HL-60 (cell line): Measurements from ENCODE around the gene AGAP1.

ENCODE experiments used
- DNase-seq, 2 experiments: peaks; one replicate each; pipeline ENCODE4 v3.0.0-alpha.2; 2010 to 2020; ENCODE audit warnings: low read depth in 1 of 2, low spot score in 1 of 2
- H3K27ac ChIP-seq: fragments of 250-450 bp; sonication (Bioruptor Pico); replicated peaks from 2 replicates; pipeline ENCODE4 v1.5.1; 2020; ENCODE audit warnings: mild to moderate bottlenecking, moderate library complexity
- H3K27me3 ChIP-seq: fragments of 250-450 bp; sonication (Bioruptor Pico); 2 replicates; pipeline ENCODE4 v1.5.1; 2021; ENCODE audit warnings: mild to moderate bottlenecking, moderate library complexity; ENCODE audit not compliant: insufficient read depth, poor library complexity, severe bottlenecking
- H3K4me3 ChIP-seq: replicated peaks from 2 replicates; pipeline ENCODE4 v1.5.1; 2011; ENCODE audit warnings: mild to moderate bottlenecking, control low read depth, low read length; ENCODE audit not compliant: insufficient read depth
- GABPA ChIP-seq: IDR thresholded peaks from 2 replicates; pipeline ENCODE4 v1.6.1; 2012; ENCODE audit warnings: low read depth
- POLR2AphosphoS5 ChIP-seq: IDR thresholded peaks from 2 replicates; pipeline ENCODE4 v1.6.1; 2012; ENCODE audit warnings: low read depth
- SPI1 ChIP-seq: IDR thresholded peaks from 2 replicates; pipeline ENCODE4 v1.6.1; 2012; ENCODE audit warnings: low read depth, mild to moderate bottlenecking, borderline replicate concordance
- TF ChIP-seq, protein P1 (sequence below): IDR thresholded peaks from 2 replicates; pipeline ENCODE4 v1.6.1; 2012; ENCODE audit warnings: low read depth; ENCODE audit not compliant: insufficient replicate concordance
- TF ChIP-seq, protein P2 (sequence below): IDR thresholded peaks from one replicate; pipeline ENCODE4 v1.5.1; 2011; ENCODE audit warnings: low read length, control low read depth, inconsistent platforms; ENCODE audit not compliant: insufficient read depth

The AGAP1 gene

DNA sequence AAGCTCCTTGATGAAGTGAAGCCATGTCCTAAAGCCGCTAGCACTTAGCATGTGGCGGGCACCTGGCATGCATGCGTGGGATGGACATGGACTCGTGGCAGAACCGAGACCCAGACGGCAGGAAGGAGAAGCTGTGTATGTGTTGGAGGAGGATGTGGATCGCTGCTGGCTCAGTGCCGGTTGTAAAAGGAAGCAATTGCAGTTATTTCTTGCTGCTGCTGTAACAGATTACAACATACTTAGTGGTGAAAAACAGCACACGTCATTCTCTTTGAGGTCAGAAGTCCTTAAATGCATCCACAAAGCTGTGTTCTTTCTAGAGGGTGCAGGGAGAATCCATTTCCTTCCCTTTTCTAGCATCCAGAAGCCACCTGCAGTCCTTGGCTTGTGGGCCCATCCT, 74.6 kb downstream of the AGAP1 start:
- TF ChIP-seq, protein P1, sequence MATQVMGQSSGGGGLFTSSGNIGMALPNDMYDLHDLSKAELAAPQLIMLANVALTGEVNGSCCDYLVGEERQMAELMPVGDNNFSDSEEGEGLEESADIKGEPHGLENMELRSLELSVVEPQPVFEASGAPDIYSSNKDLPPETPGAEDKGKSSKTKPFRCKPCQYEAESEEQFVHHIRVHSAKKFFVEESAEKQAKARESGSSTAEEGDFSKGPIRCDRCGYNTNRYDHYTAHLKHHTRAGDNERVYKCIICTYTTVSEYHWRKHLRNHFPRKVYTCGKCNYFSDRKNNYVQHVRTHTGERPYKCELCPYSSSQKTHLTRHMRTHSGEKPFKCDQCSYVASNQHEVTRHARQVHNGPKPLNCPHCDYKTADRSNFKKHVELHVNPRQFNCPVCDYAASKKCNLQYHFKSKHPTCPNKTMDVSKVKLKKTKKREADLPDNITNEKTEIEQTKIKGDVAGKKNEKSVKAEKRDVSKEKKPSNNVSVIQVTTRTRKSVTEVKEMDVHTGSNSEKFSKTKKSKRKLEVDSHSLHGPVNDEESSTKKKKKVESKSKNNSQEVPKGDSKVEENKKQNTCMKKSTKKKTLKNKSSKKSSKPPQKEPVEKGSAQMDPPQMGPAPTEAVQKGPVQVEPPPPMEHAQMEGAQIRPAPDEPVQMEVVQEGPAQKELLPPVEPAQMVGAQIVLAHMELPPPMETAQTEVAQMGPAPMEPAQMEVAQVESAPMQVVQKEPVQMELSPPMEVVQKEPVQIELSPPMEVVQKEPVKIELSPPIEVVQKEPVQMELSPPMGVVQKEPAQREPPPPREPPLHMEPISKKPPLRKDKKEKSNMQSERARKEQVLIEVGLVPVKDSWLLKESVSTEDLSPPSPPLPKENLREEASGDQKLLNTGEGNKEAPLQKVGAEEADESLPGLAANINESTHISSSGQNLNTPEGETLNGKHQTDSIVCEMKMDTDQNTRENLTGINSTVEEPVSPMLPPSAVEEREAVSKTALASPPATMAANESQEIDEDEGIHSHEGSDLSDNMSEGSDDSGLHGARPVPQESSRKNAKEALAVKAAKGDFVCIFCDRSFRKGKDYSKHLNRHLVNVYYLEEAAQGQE, result no peak
- TF ChIP-seq GABPA (no peak), POLR2AphosphoS5 (no peak), SPI1 (no peak)
- TF ChIP-seq, protein P2, sequence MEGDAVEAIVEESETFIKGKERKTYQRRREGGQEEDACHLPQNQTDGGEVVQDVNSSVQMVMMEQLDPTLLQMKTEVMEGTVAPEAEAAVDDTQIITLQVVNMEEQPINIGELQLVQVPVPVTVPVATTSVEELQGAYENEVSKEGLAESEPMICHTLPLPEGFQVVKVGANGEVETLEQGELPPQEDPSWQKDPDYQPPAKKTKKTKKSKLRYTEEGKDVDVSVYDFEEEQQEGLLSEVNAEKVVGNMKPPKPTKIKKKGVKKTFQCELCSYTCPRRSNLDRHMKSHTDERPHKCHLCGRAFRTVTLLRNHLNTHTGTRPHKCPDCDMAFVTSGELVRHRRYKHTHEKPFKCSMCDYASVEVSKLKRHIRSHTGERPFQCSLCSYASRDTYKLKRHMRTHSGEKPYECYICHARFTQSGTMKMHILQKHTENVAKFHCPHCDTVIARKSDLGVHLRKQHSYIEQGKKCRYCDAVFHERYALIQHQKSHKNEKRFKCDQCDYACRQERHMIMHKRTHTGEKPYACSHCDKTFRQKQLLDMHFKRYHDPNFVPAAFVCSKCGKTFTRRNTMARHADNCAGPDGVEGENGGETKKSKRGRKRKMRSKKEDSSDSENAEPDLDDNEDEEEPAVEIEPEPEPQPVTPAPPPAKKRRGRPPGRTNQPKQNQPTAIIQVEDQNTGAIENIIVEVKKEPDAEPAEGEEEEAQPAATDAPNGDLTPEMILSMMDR, result no peak
- Histone ChIP-seq H3K27ac (no peak overlapping the region), H3K4me3 (no peak overlapping the region), H3K27me3 (no peaks in the 10 kb centered on the region)
- peak; percentile 3 for DNase-seq

DNA sequence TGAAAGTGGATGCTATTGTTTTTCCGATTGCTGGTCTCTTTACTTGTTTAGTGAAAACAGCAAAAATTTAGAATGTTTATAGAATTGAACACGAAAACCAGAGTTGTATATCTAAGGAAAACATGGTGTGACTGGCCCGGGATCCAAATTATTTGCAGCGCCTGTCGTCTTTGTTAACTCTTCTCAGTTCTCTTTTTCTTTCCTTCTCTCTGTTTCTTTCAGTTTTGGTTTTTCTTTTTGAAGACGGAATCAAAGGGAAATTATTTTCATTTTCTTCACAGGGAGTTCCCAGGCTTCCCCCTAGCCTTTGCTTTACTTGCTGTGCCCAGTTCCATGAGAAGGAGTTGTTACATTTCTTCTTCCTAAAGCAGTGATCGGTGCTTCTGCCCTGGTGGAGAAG, 76.0 kb downstream of the AGAP1 start:
- Histone ChIP-seq H3K27me3 (no peaks in the 10 kb centered on the region), H3K27ac (no peak overlapping the region), H3K4me3 (no peak overlapping the region)
- TF ChIP-seq SPI1, result no peak
- TF ChIP-seq, protein P2, result no peak
- TF ChIP-seq, protein P1, result no peak
- no peak for TF ChIP-seq GABPA
- TF ChIP-seq POLR2AphosphoS5, result no peak
- no peak for DNase-seq

DNA sequence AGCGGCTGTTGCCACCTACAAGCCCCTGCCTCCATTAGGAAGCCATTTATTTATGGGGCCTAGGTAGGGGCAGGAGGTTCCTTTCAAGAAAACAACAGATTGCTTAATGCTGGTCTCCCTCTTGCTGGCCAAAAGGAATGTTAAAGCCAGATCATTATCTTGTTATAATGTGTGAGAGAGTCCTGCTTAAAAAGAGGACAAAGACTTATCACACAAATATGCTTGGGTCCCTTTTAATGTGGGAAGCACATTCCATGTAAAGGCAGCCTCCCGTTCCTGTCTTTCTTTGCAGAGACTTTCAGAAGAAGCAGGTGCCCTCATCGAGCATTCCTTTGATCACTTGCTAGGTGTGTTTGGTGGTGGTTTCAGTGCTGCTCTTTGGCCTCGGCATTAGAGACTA, 76.4 kb downstream of the AGAP1 start:
- DNase-seq, result no peak
- H3K4me3 ChIP-seq, result no peak overlapping the region
- H3K27ac ChIP-seq, result no peak overlapping the region

More for the DNA sequence above, 76.4 kb downstream of the AGAP1 start:
- no peak for TF ChIP-seq GABPA
- no peak for TF ChIP-seq POLR2AphosphoS5
- TF ChIP-seq, protein P2, result no peak
- TF ChIP-seq, protein P1, result no peak
- no peak for TF ChIP-seq SPI1
- H3K27me3 ChIP-seq, result no peaks in the 10 kb centered on the region
